HUES48 (cell line): ENCODE data around the gene PLAGL2.
"Not testable (repeated sequence)": the region's sequence is repeated elsewhere in the genome, so short reads cannot be mapped to it uniquely, and the experiment has no call there.

ENCODE experiments used
- H3K27ac ChIP-seq: one replicate; pipeline ENCODE4 v1.7.0; 2013; ENCODE audit warnings: low read depth, low read length, inconsistent platforms
- H3K27me3 ChIP-seq: 2 replicates; pipeline ENCODE4 v1.6.1; 2013; ENCODE audit warnings: mild to moderate bottlenecking, low read length; ENCODE audit not compliant: control insufficient read depth, insufficient read depth
- H3K36me3 ChIP-seq: 2 replicates; pipeline ENCODE4 v1.6.1; 2013; ENCODE audit warnings: low read length; ENCODE audit not compliant: control insufficient read depth, insufficient read depth
- H3K4me1 ChIP-seq: 2 replicates; pipeline ENCODE4 v1.6.1; 2013; ENCODE audit warnings: mild to moderate bottlenecking, low read length; ENCODE audit not compliant: control insufficient read depth, insufficient read depth
- H3K4me3 ChIP-seq: 2 replicates; pipeline ENCODE4 v1.5.1; 2013; ENCODE audit warnings: mild to moderate bottlenecking, low read depth, low read length
- H3K9ac ChIP-seq: 2 replicates; pipeline ENCODE4 v1.6.1; 2013; ENCODE audit warnings: mild to moderate bottlenecking, low read depth, low read length, moderate library complexity
- H3K9me3 ChIP-seq: 2 replicates; pipeline ENCODE4 v1.6.1; 2013; ENCODE audit warnings: low read length; ENCODE audit not compliant: control insufficient read depth, insufficient read depth

PLAGL2 gene

GRCh38 chr20:32201977-32202363 is 5.6 kb downstream of the PLAGL2 start:
- Histone ChIP-seq H3K4me1 (peaks cover 40% of the 10 kb centered on the region), H3K27ac (no peak overlapping the region), H3K4me3 (no peak overlapping the region), H3K9ac (no peak overlapping the region), H3K27me3 (no peaks in the 10 kb centered on the region), H3K36me3 (peaks cover 69% of the 10 kb centered on the region), H3K9me3 (no peaks in the 10 kb centered on the region)

DNA sequence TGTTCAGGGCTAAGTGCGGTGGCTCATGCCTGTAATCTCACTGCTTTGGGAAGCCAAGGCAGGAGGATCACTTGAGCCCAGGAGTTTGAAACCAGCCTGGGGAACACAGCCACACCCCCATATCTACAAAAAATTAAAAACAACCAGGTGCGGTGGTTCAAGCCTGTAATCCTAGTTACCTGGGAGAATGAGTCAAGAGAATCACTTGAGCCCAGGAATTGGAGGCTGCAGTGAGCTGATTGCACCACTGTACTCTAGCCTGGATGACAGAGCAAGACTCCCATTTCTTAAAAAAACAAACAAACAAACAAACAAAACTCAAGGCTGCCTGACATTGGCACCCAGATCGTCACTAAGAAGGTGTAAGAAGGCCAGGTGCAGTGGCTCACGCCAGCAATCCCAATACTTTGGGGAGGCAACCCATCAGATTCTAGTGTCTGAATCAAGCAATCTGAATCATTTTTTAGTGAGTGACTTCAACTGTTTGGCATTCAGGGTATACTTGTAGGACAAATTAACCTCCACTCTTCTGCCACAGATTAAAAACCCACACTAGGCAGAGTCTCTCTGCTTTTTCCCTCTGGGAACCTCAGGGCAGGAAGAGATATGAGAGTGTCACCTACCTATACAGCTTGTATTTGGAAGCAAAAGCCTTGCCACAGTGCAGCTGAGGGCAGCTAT is 6.1 kb downstream of the PLAGL2 start:
- Histone ChIP-seq H3K36me3 (peaks cover 74% of the 10 kb centered on the region), H3K4me1 (peaks cover 35% of the 10 kb centered on the region), H3K9me3 (no peaks in the 10 kb centered on the region), H3K27ac (no peak overlapping the region), H3K9ac (no peak overlapping the region), H3K27me3 (no peaks in the 10 kb centered on the region), H3K4me3 (no peak overlapping the region)

DNA sequence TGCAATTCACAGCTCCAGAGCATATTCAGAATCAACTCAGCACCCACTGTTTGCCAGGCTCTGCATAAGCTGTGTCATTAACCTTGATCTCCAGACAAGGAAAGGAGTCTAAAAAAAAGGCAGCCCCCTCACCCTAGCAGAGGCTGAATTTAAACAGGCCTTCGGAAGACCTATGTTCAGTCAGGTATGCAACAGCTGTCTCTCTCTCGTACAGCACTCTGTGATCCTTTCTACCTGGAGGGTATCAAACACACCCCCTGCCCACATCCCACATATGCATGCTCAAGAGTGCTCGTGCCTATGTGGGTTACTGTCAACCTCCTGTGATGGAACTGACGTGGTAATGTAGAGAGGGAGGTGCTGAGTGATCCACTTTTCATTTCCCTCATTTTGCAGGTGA is 8.5 kb downstream of the PLAGL2 start:
- peaks cover 89% of the 10 kb centered on the region for H3K36me3 ChIP-seq
- no peak overlapping the region for H3K9ac ChIP-seq

DNA sequence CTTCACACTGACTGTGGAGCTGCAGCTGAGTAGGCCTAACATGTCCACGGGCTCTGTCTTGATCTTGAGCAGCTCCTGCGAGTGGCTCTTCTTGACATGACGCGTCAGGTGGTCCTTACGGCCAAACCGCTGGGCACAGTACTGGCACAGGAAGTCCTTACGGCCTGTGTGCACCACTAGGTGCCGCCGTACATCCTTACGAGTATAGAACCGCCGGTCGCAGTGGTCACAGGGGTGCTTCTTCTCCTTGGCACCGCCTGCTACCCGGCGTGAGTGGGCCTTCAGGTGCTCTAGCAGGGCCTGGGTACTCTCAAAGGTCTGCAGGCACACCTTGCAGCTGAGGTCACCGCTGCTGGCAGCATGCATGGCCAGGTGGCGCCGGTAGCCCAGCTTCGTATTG is 10.4 kb downstream of the PLAGL2 start:
- not testable (repeated sequence) for H3K9me3 ChIP-seq, H3K4me3 ChIP-seq, H3K4me1 ChIP-seq, H3K27me3 ChIP-seq, H3K9ac ChIP-seq, H3K27ac ChIP-seq
- peaks cover 78% of the 10 kb centered on the region for H3K36me3 ChIP-seq

More for the DNA sequence above, 8.5 kb downstream of the PLAGL2 start:
- Histone ChIP-seq H3K27ac (no peak overlapping the region), H3K9me3 (no peaks in the 10 kb centered on the region), H3K4me3 (no peak overlapping the region), H3K4me1 (peaks cover 14% of the 10 kb centered on the region), H3K27me3 (no peaks in the 10 kb centered on the region)

GRCh38 chr20:32196613-32197012 is 10.9 kb downstream of the PLAGL2 start:
- not testable (repeated sequence) for H3K4me1 ChIP-seq, H3K27ac ChIP-seq, H3K9me3 ChIP-seq, H3K4me3 ChIP-seq, H3K9ac ChIP-seq, H3K27me3 ChIP-seq
- peaks cover 73% of the 10 kb centered on the region for H3K36me3 ChIP-seq

GRCh38 chr20:32195581-32195980 is 12.0 kb downstream of the PLAGL2 start:
- peaks cover 5% of the 10 kb centered on the region for H3K4me1 ChIP-seq
- H3K9me3 ChIP-seq: no peaks in the 10 kb centered on the region
- no peak overlapping the region for H3K9ac ChIP-seq
- H3K27ac ChIP-seq: no peak overlapping the region
- no peaks in the 10 kb centered on the region for H3K27me3 ChIP-seq
- H3K36me3 ChIP-seq: peaks cover 63% of the 10 kb centered on the region
- no peak overlapping the region for H3K4me3 ChIP-seq

GRCh38 chr20:32193996-32194395 is 13.5 kb downstream of the PLAGL2 start:
- Histone ChIP-seq H3K9ac (no peak overlapping the region), H3K9me3 (no peaks in the 10 kb centered on the region), H3K36me3 (peaks cover 50% of the 10 kb centered on the region), H3K27me3 (no peaks in the 10 kb centered on the region), H3K4me3 (no peak overlapping the region), H3K27ac (no peak overlapping the region), H3K4me1 (peaks cover 12% of the 10 kb centered on the region)

DNA sequence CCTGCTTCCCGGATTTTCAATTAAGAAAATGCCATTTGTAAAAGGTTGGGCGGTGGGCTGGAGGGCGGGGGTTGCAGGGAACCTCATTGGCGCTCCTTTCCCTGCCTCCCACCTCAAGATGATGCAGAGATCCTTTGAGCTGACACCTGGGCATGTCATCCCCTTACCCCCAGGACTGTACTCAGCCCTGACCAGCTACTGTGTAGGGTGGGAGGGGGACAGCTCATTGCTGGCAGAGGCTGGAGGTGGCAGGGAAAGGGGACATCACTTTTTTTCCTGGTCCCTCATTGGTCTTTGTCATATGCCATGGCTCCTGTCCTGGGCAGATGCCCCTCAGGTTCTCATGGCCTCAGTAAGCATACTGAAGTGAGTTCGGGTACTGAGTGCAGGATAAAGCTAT is 14.2 kb downstream of the PLAGL2 start:
- not testable (repeated sequence) for H3K9me3 ChIP-seq, H3K27ac ChIP-seq, H3K9ac ChIP-seq, H3K4me3 ChIP-seq, H3K27me3 ChIP-seq
- Histone ChIP-seq H3K36me3 (peaks cover 43% of the 10 kb centered on the region), H3K4me1 (peaks cover 12% of the 10 kb centered on the region)

GRCh38 chr20:32192698-32193097 is 14.8 kb downstream of the PLAGL2 start:
- Histone ChIP-seq H3K4me1 (peaks cover 12% of the 10 kb centered on the region), H3K36me3 (peaks cover 37% of the 10 kb centered on the region), H3K4me3 (no peak overlapping the region), H3K9ac (no peak overlapping the region), H3K27ac (no peak overlapping the region), H3K9me3 (no peaks in the 10 kb centered on the region), H3K27me3 (no peaks in the 10 kb centered on the region)

GRCh38 chr20:32191873-32192272 is 15.7 kb downstream of the PLAGL2 start:
- Histone ChIP-seq H3K4me3 (no peak overlapping the region), H3K9ac (no peak overlapping the region), H3K27ac (no peak overlapping the region), H3K9me3 (no peaks in the 10 kb centered on the region), H3K36me3 (peaks cover 28% of the 10 kb centered on the region), H3K4me1 (peaks cover 12% of the 10 kb centered on the region), H3K27me3 (no peaks in the 10 kb centered on the region)

- Histone ChIP-seq H3K9ac (no peak overlapping the region), H3K9me3 (no peaks in the 10 kb centered on the region), H3K27me3 (no peaks in the 10 kb centered on the region), H3K4me1 (peaks cover 12% of the 10 kb centered on the region), H3K36me3 (peaks cover 24% of the 10 kb centered on the region), H3K27ac (no peak overlapping the region), H3K4me3 (no peak overlapping the region)
Observed at GRCh38 chr20:32191422-32191821, 16.1 kb downstream of the PLAGL2 start.
